UCSD-AML1 (cell line): ENCODE data around the gene EIF2S3B.

ENCODE experiments used
- DNase-seq: peaks from one replicate; lab custom pipeline; 2025; ENCODE audit not compliant: unreplicated experiment; lab: John Stamatoyannopoulos, UW

The EIF2S3B gene

DNA sequence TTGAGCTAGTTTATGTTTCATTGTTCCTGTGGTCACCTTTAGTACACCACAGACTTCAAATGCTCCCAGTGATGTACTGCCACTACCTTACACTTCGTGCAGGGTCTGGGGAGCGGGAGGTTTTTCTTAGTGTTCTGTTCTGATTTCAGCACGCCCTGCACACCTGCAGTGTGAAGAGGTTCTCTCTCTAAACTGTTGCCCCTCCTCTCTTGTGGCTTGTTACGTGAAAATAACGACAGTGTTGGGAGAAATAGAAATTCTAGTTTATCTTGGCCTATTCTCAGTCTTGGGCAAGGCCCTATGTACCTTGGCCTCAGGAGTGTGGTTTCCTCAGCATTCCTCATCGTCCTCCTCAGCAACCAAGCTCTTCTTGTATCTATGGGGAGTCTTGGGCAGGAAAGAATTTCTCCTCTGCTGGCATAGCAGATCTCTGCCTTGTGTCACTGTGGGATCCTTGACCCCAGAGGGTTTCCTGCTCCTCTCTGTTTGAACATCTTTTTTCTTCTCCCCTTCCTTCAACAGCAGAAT is 48.6 kb downstream of the EIF2S3B start:
- DNase-seq: no peak

- no peak for DNase-seq
Observed at GRCh38 chr12:10554756-10555481, 49.2 kb downstream of the EIF2S3B start.

DNA sequence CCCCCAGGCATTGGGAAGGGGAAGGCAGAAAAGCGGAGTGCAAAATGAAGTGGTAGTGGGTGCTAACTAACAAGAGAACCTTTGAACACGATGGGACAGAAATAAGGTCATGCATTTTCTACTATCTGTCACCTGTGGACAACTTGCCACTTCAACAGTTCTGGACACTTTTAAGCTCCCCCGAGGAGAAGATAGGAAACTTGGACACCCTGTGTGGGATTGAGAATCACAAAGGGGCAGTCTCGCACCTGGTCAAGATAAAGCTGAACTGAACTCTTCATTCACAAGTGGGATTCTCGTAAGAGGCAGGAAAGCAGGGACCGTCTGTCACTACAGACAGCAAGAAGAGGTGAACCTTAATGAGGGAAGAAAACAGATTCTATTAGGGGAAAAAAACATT is 51.6 kb downstream of the EIF2S3B start:
- no peak for DNase-seq

DNA sequence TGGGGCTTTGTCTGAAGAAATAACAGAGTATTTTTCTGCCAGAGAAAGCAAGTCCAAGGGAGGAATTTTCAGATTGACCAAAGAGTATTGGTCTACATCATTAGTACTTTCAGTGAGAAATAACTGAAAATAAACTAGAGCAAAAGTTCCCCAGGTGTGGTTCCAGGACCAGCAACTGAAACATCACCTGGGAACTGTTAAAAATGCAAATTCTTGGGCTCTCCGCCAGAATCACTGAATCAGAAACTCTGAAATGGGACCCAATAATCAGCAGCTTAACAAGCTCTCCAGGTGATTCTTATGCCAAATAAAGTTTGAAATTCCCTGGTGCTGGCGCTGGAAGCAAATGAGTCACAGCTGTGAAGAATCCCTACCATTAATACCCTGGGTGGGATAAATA is 52.1 kb downstream of the EIF2S3B start:
- no peak for DNase-seq
